HG02943 (cell line): ENCODE results near the gene USP14.

ENCODE experiments used
- ATAC-seq: cut with Tn5 transposase; IDR thresholded peaks from one replicate; pipeline ENCODE4 v1.9.1; 2021; ENCODE audit warnings: mild to moderate bottlenecking, low read depth, moderate library complexity; ENCODE audit not compliant: unreplicated experiment

USP14 gene

DNA sequence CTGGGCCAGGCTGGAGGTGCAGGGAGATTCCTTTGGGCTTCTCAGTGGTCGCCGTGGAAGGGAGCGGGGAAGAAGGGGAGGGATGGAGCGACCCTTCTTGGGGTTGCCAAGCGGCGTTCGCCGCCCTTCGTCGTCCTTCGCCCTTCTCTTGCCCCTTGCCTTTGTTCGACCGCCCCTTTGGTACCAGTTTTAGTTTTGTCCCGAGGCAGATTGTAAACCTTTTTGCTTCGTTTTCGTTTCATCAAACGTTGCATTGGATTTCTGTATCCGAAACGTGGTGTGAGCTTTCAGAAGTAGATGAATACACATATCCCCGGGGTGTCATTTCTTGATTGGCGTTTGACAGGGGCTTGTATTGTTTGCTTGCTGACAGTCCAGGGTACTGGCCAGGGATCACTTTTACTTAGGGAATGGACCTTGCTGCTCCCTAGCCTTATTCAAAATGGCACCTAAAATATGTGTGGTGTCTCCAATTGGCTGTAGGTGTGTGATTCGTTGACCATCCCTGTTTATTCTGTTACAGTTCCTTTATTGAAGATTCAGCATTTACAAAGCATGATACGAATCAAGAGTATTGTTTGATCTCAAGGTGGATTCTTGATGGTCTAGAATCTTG lies 788 bp downstream of the USP14 start:
- ATAC-seq = peak; percentile 1

GRCh38 chr18:159933-160332 lies 1.6 kb downstream of the USP14 start:
- ATAC-seq = no peak

DNA sequence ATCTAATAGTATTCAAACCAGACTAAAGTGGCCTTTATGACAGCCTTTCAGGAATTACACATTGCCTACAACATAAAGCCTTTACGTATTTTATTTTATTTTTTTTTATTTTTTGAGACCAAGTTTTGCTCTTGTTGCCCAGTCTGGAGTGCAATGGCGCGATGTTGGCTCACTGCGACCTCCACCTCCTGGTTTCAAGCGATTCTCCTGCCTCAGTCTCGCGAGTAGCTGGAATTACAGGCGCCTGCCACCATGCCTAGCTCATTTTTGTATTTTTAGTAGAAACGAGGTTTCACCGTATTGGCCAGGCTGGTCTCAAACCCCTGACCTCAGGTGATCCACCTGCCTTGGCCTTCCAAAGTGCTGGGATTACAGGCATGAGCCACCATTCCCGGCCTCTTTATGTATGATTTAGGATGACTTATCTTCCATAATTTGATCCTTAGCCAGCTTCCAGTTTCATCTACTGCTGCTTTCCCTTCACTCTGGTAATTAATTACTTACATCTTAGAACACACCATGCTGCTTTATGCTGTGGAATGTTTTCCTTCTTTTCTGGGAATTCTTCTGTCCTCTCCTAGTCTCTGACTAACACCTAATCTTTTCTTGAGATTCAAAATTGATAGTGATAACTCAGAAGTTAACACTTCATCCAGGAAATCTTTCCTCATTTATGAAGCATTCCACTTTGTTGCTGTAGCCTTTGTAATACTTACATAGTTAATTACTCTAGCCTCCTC lies 2.6 kb downstream of the USP14 start:
- ATAC-seq = no peak

DNA sequence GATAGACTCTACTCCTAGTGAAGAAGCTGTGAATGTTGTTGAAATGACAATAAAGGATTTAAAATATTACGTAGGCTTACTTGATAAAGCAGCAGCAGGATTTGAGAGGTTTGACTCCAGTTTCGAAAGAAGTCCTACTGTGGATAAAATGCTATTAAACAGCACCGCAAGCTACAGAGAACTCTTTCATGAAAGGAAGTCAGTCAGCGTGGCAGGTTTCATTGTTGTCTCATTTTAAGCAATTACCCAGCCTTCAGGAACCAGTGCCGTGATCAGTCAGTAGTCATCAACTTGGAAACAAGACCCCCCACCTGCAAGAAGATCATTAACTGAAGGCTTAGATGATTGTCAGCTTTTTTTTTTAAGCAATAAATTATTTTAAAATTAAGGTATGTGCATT lies 14.0 kb downstream of the USP14 start:
- no peak for ATAC-seq

DNA sequence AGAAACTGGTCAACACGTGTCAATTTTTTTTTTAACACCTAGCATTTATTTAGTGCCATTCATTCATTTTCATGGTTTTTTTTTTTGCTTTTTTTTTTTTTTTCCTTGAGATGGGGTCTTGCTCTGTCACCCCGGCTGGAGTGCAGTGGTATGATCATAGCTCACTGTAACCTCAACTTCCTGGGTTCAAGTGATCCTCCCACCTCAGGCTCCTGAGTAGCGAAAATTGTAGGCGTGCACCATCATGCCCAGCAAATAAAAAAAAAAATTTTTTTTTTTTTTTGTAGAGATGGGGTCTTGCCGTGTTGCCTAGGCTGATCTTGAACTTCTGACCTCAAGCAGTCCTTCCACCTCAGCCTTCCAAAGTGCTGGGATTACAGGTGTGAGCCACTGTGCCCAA lies 21.1 kb downstream of the USP14 start:
- no peak for ATAC-seq

GRCh38 chr18:181711-182110 lies 23.4 kb downstream of the USP14 start:
- no peak for ATAC-seq

- no peak for ATAC-seq
Measured at GRCh38 chr18:183769-184168, 25.4 kb downstream of the USP14 start.

DNA sequence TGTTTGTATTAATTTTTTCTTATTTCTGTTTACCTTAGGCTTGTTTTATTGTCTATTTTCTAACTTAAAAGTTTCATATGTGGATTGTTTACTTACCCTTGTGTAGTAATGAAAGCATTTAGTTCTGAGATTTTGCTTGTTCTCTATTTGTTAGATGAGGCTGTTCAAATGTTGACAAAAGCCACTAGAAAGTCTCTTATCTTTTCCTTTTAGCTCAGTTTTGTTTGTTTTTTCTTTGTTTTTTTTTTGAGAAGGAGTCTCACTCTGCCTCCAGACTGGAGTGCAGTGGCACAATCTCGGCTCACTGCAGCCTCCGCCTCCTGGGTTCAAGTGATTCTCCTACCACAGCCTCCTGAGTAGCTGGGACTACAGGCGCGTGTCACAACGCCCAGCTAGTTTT lies 30.9 kb downstream of the USP14 start:
- ATAC-seq = no peak

- ATAC-seq = no peak
Measured at GRCh38 chr18:191725-192124, 33.4 kb downstream of the USP14 start.

- ATAC-seq = no peak
Measured at GRCh38 chr18:192801-193200, 34.4 kb downstream of the USP14 start.

DNA sequence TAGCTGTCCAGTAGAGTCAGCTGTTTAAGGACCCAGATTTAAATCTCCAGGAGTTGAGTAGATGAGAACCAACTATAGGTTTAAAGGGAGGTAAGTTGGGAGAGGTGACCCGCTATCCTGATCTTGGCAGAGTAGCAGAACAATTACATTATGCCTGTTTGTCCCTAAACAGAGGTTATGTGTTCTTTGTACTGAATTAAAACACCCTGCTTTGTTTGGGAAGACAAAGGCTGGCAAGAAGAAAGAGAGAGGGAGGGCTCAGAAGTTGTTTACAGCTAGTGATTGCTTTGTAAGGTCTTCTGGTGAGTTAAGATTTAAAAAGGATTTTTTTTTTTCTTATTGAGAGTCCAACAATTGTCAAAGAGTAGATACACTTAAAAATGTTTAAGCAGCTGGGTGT lies 37.3 kb downstream of the USP14 start:
- no peak for ATAC-seq

- no peak for ATAC-seq
Measured at GRCh38 chr18:199214-199613, 40.9 kb downstream of the USP14 start.

DNA sequence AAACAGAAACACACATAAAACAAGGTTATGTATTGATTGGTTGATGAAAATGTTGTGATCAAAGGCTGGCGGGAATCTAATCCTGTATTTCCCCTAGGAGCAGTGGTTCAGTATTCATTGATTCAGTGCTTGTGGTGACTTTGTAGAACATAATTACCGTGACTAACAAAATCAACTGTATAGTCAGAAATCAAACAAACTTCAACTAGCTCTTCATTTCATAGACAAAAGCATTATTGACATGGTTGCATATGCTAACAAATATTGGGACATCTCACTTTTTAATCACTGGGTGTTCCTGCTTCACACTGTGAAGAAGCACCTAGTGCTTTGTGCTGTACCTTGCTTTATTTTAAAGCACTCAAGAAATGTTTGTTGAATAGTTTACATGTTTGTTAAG lies 41.4 kb downstream of the USP14 start:
- no peak for ATAC-seq

GRCh38 chr18:210075-210474 lies 51.7 kb downstream of the USP14 start:
- no peak for ATAC-seq

GRCh38 chr18:210733-211132 lies 52.4 kb downstream of the USP14 start:
- no peak for ATAC-seq

GRCh38 chr18:211582-211981 lies 53.2 kb downstream of the USP14 start:
- no peak for ATAC-seq

- ATAC-seq = no peak
Measured at GRCh38 chr18:212780-213179, 54.4 kb downstream of the USP14 start.

GRCh38 chr18:213505-213904 lies 55.1 kb downstream of the USP14 start:
- ATAC-seq = no peak

- no peak for ATAC-seq
Measured at GRCh38 chr18:213966-214365, 55.6 kb downstream of the USP14 start.

- no peak for ATAC-seq
Measured at GRCh38 chr18:215448-216010, 57.2 kb downstream of the USP14 start.

GRCh38 chr18:217532-218336 lies 59.4 kb downstream of the USP14 start:
- no peak for ATAC-seq
